ENCODE data around the gene TXNRD2.
A peak's percentile ranks its signal among the peaks of the same experiment; 100 is the strongest.
"Not testable (repeated sequence)": the region's sequence is repeated elsewhere in the genome, so short reads cannot be mapped to it uniquely, and the experiment has no call there.

Gene TXNRD2

DNA sequence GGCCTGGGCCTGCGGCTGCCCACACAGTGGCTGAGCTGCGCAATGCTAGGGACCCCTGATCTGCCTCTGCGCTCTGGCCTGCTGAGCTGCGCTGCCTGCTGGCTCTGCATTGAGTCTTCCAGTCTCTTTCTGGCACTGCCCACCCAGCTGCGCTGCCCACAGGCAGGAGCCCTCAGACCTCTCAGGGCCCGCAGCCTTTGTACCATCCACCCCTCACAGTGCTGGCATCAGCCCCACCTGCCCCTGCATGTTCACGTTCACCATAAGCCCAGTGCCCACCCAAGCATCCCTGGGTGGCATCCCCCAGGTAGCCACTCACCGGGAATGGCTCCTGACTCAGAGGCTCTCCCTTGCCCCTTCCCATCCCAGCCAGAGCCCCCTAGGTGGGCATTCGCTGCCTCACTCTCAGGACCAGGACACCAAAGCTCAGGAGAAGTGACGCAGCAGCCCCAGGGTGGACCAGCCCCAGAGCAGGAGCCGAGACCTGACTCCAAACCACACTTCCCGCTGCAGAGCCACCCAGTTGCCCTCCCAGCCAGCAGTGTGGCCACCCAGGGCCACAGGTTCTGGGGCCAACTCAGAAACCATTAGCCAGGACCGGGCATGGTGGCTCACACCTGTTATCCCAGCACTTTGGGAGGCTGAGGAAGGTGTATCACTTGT is 21.8 kb downstream of the TXNRD2 start:
- DNase-seq, result no peak

DNA sequence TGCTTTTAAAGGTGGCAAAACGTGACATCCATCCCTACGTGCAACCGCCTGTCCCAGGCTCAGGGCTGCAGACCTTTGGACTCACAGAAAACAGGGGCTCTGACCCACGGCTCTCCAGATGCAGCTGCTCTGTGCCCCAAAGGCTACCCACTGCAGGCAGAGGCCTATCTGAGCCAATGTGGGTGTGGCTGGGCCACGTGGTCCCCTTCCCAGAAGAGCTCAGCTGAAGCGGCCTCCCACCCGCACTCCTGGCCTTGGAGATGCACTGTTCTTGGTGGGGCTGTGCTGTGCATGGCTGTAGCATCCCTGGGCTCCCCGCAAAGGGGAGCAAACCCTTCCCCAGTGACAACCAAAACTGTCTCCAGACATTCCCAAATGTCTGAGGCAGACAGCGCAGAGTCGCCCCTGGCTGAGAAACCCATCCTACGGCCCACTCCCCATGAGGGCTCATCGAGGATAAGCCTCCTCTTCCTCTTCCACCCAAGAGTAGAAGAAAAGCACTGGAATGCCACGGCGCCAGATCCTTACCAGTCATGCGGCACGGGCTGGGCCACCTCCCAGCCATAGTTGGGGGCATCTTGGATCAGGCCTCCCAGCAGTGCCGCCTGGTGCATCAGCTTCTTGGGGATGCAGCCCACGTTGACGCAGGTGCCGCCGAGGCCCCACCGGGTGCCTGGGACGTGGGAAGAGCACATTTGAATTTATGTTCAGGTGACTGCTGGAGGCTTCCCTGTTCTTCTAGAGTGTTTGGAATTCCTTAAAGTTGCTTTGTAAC is 23.1 kb downstream of the TXNRD2 start:
- no peak for DNase-seq

DNA sequence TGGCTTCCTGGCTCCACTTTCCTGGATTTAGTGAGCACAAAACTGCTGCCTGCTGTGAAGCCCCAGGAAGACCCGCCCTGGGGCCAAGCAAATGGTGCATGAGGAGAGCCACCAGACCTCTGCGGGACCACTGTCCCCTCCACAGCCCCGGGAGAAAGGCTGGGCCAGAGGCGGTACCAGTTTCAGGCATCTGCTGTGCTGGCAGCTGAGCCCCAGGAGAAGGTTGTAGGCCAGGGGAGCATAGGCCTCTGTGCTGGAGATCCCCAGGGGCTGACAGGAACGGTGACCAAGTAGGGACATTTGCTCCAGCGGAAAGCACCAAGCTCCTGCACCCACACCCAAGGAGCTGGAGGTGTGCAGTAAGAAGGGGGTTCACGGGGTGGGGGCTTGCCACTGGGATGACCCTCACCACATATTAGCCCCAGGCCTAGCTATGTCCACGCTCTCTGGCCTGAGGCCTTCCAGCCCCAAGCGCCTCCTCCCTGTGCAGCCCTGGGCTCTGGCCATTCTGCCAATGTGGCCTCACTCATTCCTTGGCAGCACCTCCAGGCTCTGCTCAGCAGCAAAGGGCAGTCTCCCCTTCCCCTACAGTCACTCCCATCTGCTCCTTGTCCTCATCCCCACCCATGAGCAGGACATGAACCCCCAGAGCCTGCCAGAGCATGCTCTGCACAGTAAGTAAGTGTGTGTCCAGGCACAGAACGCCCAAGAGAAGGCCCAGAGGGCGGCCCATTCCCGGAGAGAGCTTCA is 24.1 kb downstream of the TXNRD2 start:
- no peak for DNase-seq

DNA sequence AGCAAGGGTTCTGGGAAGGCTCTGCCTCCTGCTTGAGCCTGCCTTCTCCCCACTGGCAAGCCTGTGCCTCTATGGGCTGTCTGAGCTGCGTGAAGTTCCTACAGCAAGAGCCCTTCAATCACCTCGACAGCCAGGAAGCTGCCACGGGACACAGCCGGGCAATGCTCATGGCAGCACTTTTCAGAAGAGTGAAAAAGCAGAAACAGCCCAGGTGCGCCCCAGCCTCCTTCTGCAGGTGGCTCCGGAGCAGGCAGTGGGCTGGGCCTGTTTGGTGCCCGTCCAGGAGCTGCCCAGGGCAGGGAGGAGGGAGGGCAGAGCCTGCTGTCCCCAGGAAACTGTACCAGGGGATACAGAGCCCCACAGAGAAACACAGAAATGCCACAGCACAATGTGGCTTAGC is 24.7 kb downstream of the TXNRD2 start:
- no peak for DNase-seq

DNA sequence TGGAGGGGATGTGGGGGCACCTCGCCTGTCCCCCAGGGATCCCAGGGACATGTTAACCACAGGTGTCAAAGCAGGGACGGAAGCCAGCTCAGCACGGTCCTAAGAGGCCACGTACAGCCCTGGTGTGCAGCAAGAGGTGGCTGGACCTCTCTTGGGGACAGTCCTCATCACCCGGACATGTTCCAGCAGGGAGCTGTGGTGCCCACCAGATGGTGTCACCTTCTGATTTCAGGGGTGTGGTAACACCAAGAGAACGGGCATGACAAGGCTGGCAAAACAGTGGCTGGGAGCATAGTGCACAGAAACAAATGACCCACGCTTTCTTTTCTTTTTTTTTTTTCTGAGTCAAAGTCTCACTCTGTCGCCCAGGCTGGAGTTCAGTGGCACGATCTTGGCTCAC is 25.6 kb downstream of the TXNRD2 start:
- DNase-seq, result no peak

DNA sequence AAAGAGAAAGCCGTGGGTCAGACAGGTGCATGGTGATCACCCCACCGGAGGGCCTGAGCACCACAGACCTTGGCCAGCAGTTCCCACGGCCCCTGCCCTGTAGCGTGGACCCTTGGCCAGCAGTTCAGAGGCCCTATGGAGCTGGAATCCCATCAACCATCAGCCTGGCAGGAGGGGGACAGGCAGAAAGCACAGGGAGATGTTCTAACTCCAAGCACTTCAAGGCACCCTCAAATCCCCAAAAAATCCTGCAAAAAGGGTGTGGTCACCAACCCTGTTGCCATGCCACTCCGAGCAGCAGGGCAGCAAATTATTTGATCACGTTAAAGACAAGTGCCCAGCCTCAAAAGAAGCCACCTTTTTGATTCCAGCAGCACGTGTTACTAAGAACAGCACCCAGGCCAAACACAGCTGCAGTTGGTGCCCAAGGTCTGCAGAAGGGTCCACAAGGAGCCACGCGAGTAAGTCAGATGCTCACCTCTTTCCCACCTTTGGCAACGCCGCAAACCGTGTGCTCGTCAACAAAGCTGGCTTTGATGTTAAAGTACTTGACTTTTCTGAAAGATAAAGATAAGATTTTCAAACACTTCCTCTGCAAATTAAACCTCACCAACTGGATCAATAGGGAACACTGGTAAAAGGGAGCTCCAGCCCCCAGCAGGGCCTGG is 26.2 kb downstream of the TXNRD2 start:
- no peak for DNase-seq

DNA sequence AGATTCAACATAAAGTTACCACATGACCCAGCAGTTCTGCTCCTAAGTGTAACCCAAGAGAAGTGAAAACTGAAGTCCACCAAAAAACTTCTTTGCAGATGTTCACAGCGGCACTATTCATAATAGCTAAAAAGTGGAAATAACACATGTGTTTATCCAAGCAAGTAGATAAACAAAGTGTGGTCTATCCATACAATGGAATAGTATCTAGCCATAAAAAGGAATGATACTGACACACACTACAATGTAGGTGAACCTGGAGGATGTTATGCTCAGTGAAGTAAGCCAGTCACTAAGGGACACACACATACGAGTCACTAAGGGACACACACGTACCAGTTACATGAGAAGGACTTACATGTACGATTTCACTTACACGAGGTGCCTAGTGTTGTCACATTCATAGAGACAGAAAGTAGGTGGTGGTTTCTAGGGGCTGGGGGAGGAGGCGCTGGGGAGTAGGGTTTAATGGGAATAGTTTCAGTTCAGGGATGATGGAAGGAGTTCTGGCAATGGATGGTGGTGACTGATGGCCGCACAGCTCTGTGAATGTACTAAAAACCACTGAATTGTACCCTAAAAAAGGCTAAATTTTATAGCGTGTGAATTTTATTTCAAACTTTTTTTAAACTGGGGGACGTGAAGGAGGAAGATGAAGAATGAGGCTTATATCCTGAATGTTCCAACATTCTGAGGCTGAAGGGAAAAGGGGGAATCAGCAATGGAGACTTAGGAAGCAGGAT is 27.2 kb downstream of the TXNRD2 start:
- no peak for DNase-seq

DNA sequence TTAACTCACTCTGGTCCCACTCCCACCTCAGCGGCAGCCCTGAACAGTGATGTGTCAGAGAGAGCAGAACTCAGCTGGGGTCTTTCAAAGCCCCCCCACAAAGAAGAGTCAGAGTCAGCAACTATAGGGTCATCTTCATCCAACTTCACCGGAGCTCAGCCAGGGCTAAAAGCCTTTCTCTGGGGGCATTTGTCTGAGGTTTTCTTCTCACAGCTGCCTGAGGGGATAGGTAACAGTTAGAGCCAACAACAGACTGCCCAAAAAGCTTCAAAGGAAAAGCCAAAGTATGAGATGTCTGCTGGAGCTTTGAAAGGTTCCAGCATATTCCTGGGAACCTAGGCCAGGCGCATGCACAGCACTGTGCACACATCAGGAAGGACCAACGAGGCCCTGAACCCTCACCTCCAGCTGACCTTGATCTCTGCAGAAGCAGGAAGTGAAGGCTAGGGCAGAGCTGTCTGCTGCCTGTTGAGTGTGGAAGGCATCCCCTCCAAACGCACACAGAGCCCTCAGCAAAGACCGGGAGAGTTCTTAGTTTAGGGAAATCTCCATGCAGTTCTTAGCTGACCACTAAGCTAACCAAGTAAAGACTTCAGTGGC is 28.2 kb downstream of the TXNRD2 start:
- no peak for DNase-seq

DNA sequence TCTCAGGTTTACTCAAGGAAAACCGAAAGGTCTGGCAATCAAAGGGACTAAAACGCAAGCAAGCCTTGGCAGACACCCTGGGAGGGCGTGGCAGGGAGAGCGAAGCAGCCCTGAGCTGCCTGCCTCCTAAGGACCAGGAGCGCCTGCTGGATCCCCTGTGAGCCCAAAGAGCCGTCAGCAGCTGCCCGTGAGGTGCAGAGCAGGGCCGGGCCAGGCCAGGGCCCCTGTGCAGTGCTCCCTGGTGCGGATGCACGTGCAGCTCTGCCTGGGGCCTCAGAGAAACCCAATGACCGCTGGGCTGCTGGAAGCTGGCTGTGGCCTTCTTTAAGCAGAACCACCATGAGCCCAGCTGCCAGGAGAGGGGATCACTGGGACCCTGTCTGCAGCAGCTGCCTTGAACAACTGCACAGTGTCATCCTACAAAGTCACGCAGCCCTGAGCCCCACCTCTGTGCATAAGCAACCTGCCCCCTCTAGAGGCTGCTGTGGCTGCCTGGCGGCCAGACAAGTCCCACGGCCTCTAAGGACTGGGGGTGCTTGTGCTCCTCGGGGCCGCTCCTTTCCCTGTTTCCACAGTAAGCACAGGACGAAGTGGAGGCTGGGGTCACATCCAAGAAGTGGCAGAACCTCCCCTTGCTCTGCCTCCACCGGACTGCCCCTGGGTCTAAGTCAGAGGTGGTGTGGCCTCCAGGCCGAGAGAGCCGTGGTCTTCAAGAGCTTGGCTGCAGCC is 29.2 kb downstream of the TXNRD2 start:
- DNase-seq, result no peak

DNA sequence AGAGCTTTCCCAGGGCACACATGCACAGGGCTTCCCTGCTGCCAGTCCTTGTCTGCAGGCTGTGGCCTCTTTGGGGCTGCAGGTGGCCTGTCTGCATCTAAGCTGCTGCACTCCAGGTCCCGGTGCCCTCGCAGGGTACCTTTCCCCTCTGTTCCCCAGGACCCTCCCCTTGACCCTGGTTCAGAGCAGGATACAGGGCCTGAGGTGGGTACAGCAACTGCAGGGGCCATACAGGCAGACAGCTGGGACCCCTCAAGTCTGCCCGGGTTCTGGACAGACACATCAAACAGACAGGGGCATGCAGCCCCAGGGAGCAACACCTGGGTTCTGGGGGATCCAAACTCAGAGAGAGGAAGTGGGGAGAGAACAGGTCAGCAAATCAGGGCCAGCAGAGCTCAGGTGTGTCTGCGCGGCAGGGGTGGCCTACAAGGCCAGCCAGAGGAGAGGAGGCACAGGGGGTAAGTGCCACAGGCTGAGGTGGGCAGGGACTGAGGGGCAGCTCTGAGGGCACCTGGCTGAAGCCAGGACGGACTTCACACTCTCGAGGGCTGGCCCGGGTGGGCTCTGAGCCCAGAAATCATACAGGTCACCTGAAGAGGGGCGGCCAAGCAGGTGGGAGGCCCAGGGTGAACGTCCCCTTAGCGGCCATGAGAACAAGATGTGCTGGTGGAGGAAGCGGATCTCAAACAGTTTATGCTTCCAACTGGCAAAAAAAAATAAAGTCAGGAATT is 29.9 kb downstream of the TXNRD2 start:
- no peak for DNase-seq

DNA sequence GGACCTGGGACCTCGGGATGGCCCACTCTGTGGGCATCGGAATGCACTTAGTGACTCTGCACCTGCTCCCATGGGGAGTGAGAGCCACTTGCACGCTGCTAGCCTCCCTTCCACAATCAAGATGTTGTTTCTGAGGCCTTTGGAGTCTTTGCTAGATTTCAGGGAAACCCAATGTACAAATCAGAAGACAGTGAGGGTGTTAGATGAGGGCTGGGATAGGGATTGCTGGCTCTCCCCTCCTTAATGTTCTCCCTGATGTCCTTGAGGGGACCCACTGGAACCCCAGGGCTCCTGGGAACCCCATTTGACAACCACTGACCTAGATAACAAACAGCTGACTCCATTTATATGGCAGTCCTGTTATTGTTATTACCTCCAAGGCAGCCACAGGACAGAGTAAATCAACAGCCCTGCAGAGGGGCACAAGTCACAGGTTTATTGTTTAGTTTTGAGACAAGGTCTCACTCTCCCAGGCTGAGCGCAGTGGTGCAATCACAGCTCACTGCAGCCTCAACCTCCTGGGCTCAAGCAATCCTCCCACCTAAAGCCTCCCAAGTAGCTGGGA is 31.4 kb downstream of the TXNRD2 start:
- no peak for DNase-seq

DNA sequence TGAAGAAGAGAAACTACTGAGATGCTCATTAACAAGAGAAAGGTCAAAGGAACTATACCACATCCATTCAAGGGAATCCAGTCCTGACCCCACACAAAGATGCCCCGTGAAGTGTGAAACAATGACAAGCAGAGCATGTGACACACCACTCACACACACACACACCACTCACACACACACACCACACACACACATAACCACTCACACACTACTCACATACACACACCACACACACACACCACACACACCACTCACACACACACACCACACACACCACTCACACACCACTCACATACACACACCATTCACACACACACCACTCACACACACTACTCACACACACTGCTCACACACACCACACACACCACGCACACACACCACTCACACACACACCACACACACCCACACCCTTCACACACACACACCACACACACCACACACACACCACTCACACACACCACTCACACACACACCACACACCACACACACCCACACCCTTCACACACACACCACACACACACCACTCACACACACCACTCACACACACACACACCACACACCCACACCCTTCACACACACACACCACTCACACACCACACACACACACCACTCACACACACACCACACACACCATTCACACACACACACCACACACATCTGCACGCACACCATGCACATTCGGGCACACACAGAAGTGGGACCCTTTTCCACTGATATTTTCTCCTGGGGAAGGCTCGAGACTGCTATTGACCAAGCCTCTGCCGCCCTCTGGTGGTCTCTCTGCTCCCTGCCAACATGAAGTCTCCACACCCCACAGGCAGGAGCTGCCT is 32.1 kb downstream of the TXNRD2 start:
- peak; percentile 90 for DNase-seq

DNA sequence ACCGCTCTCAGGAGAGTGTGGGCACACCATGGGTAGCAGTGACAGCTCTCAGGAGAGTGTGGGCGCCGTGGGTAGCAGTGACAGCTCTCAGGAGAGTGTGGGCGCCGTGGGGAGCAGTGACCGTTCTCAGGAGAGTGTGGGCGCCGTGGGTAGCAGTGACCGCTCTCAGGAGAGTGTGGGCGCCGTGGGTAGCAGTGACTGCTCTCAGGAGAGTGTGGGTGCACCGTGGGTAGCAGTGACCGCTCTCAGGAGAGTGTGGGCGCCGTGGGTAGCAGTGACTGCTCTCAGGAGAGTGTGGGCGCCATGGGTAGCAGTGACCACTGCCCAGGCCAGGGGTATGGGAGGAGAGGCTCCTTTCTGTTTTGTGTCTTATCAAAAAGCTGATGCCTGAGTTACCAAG is 33.7 kb downstream of the TXNRD2 start:
- not testable (repeated sequence) for DNase-seq

DNA sequence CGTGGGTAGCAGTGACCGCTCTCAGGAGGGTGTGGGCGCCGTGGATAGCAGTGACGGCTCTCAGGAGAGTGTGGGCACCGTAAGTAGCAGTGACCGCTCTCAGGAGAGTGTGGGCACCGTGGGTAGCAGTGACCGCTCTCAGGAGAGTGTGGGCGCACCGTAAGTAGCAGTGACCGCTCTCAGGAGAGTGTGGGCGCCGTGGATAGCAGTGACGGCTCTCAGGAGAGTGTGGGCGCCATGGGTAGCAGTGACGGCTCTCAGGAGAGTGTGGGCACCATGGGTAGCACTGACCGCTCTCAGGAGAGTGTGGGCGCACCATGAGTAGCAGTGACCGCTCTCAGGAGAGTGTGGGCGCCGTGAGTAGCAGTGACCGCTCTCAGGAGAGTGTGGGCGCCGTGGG is 34.8 kb downstream of the TXNRD2 start:
- DNase-seq, result not testable (repeated sequence)

DNA sequence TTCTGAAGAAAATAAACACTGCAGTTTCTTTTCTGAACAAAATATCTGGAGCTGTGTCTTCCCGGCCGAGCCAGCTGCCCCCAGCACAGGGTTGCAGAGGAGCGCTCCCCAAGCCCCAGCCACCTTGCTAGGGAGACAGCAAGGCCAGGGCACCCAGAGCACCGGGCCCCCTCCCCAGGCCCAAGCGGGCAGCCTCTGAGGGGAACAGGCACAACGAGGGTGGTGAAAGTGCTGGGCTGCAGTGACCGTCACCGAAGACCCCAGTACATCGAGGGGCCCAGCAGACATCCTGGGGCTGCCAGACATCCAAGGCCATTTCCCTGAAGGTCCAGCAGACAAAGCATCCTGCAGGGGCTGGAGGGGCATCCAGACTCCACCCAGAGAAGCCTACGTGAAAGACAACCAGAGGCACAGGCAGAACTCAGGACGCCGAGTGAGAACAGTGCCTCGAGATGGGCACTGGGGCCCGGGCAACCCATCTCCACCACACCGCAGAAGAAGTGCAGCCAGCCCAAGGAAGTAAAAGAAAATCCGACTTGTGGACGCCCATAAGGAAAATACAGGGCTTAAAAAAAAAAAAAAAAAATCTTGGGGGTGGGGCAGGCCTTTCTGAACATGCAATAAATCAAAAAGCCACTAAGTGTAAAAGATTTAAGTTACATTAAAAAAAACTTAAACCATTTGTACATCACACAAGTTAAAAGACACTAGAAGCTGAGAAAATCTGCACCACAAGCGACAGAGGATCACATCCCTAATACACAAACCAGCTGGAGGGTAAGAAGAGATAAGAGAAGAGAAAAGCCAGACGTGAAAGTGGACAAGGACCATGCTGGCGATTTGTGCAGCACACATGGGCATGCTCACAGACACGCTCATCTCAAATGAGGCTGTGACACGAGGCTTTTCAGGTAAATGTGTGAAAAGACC is 36.0 kb downstream of the TXNRD2 start:
- no peak for DNase-seq

DNA sequence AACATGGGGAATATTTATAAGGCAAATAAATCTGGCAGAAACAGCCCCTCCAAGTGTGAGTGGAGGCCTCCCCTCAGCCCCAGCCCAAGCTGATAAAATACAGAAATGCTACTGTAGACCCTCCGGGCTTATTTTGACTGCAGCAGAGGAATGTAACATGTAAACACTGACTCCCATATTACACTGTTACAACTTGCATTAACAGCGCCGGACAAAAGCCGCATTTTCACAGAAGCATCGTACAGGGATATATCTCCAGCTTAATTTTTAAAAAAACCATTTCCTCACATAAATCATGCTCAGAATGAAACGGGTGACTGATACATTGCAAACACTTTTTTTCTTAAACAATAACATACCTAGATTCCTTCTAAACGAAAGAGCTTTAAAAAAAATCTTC is 36.7 kb downstream of the TXNRD2 start:
- DNase-seq, result no peak

DNA sequence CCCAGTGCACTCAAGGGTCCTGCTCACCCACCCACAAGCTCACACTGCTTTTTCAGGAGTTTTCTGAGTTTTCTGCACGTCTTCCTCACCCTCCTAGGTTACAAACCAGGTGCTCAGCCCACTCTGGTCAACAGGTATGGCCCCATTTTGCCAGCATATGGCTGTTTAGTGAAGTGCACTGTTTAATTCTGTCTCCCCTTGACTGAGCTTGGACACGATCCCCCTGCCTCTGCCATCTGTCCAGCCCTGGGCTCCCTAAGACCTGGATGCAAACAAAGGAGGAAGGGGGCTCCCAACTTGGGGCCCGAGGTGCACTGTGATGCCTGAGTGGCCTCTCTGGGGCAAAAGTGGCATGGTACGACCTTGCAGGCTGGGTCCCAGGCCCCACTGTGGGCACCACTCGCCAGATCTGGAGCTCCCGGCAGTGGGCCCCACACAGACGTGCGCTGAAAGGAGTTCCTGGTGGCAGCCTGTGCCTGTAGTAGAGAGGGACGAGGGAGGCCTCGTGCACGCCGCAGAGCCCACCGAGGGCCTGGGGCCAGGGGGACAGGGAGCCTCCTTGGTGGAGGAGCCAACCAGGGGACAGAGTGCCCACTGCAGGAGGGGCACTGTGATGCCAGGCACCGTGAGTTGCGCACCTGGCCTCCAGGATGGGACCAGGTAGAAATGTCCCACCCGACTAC is 37.3 kb downstream of the TXNRD2 start:
- no peak for DNase-seq

DNA sequence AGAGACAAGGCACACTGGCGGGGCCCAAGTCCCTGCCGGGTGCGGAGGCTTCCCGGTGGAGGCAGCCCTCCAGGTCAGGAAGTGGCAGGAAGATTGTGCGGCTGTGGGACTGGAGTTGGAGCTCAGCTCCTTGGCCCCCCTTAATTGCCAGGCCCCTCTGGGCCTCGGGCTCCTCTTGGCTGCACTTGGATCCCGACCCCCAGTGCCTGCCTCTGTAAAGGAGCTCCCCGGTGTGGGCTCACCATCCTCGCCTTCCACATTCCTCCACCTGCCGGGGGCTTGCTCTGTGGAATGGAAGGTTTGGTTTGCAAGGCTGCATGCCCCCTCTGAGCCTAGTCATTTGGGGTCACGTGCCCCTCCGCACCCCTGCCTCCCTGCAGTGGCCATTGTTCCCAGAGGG is 38.1 kb downstream of the TXNRD2 start:
- no peak for DNase-seq

Measured in activated CD8-positive, alpha-beta memory T cell treated with anti-CD3 and anti-CD28 coated beads, Interleukin-2, amount 50 U/mL, for 48 hours (primary cell).